HG02759 (cell line): Measurements from ENCODE around the gene CORO7.

Experiments
- ATAC-seq: cut with Tn5 transposase; IDR thresholded peaks from one replicate; pipeline ENCODE4 v1.9.1; 2021; ENCODE audit warnings: mild to moderate bottlenecking, moderate library complexity; ENCODE audit not compliant: unreplicated experiment

Gene CORO7

GRCh38 chr16:4385789-4386450, 30.5 kb downstream of the CORO7 start:
- ATAC-seq = no peak

GRCh38 chr16:4385066-4385788, 31.2 kb downstream of the CORO7 start:
- no peak for ATAC-seq

DNA sequence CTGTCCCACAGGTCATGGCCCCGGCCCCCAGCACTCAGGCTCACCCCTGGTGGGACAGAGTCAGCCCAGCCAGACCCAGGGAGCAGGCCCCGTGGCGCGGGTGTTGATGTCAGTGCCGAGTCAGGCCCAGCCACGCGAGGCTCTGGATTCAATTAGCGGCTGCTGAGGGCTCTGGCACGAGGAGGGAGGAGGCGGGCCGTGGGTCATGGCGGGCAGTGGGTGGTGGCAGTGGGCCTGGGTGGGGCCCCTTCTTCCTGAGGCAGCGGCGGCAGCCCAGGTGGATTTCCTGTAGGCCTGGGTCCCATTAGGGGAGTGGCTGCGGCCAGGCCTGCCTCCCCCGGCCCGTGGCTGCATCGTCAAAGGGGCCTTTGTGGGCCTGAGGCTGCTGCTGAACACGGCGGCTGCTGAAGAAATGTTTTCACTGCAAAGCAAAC, 31.9 kb downstream of the CORO7 start:
- ATAC-seq = no peak

DNA sequence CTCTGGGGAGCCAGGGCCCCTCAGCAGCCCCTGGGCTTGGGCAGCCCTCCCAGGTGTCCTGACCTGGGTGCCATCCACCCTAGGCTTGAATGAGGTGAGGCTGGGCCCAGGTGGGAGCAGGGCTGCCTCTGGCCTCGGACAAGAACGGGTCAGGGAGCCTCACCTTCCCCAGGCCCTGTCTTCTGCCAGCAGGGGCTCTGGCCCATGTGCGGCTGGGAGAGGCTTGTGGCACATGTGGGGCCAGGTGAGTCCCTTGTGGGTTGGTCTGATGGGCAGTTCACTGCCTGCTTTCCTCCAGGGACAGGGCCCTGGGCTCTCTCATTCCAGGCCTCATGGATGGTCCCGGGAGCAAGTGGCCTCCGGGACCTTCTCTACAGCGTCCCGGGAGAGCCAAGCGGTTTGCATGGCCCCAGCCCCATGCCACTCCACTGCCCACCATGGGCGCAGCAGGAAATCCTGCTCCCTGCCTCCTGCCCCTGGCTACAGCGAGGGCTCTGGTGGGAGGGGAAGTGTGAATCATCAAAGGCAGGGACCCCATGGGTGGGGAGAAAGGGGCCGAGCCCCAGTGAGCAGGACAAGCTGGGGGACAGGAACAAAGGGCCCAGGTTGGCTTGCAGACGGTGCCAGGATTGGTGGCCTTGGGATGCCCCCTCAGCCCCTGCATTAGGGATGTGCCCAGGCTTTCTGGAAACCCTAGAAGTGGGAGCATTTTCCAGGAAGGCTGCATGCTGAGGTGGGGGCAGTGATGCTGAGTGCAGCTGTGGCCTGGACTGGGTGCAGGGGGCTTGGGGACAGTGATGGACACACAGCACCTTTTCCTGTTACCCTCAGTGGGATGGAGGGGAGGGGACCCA, 32.6 kb downstream of the CORO7 start:
- no peak for ATAC-seq

DNA sequence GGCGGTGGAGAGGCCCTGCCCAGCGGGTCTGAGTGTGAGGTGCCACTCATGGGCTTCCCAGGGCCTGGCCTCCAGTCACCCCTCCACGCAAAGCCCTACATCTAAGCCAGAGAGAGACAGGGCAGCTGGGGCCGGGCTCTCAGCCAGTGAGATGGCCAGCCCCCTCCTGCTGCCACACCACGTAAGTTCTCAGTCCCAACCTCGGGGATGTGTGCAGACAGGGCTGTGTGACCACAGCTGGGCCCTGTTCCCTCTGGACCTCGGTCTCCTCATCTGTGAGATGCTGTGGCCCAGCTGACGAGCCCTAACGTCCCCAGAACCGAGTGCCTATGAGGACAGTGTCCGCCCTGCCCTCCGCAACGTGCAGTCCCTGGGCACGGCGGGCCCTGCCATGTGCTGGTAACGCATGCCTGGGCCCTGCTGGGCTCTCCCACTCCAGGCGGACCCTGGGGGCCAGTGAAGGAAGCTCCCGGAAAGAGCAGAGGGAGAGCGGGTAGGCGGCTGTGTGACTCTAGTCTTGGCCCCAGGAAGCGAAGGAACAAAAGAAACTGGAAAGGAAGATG, 33.5 kb downstream of the CORO7 start:
- ATAC-seq = no peak

DNA sequence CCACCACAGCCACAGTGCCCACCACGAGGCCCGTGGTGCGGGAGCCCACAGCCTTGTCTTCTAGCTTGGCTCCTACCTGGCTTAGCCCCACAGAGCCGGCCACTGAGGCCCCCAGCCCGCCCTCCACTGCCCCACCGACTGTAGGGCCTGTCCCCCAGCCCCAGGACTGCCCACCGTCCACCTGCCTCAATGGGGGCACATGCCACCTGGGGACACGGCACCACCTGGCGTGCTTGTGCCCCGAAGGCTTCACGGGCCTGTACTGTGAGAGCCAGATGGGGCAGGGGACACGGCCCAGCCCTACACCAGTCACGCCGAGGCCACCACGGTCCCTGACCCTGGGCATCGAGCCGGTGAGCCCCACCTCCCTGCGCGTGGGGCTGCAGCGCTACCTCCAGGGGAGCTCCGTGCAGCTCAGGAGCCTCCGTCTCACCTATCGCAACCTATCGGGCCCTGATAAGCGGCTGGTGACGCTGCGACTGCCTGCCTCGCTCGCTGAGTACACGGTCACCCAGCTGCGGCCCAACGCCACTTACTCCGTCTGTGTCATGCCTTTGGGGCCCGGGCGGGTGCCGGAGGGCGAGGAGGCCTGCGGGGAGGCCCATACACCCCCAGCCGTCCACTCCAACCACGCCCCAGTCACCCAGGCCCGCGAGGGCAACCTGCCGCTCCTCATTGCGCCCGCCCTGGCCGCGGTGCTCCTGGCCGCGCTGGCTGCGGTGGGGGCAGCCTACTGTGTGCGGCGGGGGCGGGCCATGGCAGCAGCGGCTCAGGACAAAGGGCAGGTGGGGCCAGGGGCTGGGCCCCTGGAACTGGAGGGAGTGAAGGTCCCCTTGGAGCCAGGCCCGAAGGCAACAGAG, 34.2 kb downstream of the CORO7 start:
- ATAC-seq = no peak

- no peak for ATAC-seq
Observed at GRCh38 chr16:4381072-4381934, 35.1 kb downstream of the CORO7 start.

DNA sequence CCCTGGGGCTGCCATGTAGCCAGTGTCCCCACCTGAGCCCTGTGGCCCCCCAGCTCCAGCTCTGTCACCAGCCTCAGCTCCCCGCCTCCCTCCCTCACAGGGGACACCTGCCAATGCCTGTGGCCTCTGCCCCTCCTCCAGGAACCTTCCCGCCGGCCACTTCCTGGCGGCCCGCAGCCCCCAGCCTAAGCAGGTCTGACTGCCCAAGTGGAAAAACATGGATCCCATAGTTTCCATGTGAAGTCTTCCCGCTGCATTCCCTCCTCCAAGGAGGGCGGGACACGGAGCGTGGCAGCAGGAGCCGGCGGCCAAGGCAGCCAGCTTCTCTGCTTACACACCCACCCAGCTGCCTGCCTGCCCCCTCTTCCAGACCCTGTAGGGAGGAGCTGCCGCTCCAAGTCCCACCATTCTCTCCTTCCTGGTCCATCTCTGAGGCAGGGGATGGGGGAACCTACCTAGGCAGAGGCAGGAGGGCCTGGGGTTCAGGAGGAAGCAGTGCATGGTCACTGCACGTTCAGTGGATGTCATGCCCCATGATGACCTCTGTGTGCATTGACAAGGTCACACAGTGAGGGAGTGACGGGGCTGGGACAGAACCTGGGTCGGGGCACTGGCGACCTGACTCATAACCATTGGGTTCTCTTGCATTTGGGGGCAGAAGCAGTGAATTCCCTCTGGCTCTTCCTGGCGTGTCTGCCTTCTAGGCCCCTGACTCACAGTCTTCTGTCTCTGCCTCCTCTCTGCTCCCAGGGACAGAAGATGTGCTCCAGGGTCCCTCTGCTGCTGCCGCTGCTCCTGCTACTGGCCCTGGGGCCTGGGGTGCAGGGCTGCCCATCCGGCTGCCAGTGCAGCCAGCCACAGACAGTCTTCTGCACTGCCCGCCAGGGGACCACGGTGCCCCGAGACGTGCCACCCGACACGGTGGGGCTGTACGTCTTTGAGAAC, 36.0 kb downstream of the CORO7 start:
- no peak for ATAC-seq

DNA sequence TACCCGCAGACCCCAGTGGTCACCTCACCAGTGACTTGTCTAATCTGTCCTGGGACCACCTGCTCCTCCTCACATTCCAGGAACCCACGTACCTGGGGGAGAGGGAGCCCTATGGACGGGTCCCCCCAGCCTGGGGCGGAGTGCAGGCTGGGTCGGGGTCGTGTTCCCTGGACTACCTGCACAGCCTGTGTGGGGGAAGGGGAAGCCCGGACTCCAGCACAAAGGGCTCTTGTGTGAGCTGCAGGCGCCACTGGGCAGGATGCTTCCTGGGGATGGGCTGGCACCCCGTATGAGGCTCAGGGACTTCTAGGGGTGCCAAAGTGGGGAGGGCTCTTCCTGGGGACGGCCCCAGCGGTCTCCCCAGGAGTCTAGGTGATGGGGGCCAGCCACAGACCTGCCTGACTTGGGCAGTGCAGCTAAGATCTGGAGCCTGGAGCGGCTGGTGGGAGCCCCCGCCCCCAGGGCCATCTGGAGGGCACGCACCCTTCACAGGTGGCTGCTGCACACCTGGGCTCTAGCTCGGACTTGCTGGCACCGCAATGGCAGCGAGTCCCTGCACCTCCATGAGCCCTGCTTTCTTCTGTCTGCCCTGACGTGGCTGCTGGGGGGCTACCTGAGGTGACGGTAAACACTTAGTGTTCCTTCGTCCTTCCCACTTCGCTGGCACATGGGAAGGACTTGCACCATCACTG, 37.3 kb downstream of the CORO7 start:
- no peak for ATAC-seq

DNA sequence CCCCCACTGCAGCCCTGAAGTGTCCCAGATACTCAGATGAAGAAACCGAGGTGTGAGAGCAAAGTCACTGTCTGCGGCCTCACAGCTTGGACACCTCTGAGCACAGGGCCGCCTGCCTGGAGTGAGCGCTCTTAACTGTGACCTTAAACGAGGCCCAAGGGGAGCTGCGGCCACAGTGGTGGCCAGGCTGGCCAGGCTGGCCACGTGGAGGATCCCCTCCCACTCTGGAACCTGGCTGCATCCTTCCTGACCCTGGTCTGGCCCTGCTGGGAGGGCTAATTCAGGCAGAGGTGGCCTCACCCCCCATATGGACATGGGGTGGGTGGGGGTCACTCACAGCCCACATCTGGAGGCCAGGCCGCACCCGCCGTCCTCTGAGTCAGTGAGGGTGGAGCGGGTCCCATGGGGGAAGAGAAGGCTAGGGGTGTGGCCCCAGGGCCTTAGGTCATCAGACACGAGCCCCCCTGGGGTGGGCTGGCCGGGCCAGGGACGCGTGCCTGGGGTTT, 38.2 kb downstream of the CORO7 start:
- no peak for ATAC-seq

GRCh38 chr16:4377573-4378154, 38.7 kb downstream of the CORO7 start:
- no peak for ATAC-seq

- no peak for ATAC-seq
Observed at GRCh38 chr16:4376893-4377572, 39.4 kb downstream of the CORO7 start.

GRCh38 chr16:4376126-4376892, 40.1 kb downstream of the CORO7 start:
- ATAC-seq = no peak

- ATAC-seq = no peak
Observed at GRCh38 chr16:4375717-4376116, 40.7 kb downstream of the CORO7 start.

GRCh38 chr16:4373909-4374742, 42.3 kb downstream of the CORO7 start:
- no peak for ATAC-seq
